Activated CD4-positive, alpha-beta T cell treated with anti-CD3 and anti-CD28 coated beads, Interleukin-2, Interleukin-6, amounts not matched to agents 100 ng/mL and 50 ng/mL, durations not matched to agents 16 hours and 8 hours (primary cell): Measurements from ENCODE around the gene SLC51B.
A peak's percentile ranks its signal among the peaks of the same experiment; 100 is the strongest.
"Not testable (repeated sequence)": the region's sequence is repeated elsewhere in the genome, so short reads cannot be mapped to it uniquely, and the experiment has no call there.

ENCODE experiments used
- DNase-seq: peaks from one replicate; pipeline ENCODE4 v3.0.0-alpha.2; 2020

Gene SLC51B

GRCh38 chr15:65042776-65043327 is 2.3 kb upstream of the SLC51B start:
- DNase-seq: no peak

- DNase-seq: not testable (repeated sequence)
Observed at GRCh38 chr15:65044218-65044617, 969 bp upstream of the SLC51B start.

- DNase-seq: no peak
Observed at GRCh38 chr15:65048241-65048640, 3.1 kb downstream of the SLC51B start.

GRCh38 chr15:65049418-65049840 is 4.2 kb downstream of the SLC51B start:
- DNase-seq: peak; percentile 89

GRCh38 chr15:65050270-65050669 is 5.1 kb downstream of the SLC51B start:
- no peak for DNase-seq

- DNase-seq: no peak
Observed at GRCh38 chr15:65051266-65051665, 6.1 kb downstream of the SLC51B start.

GRCh38 chr15:65052956-65053355 is 7.8 kb downstream of the SLC51B start:
- no peak for DNase-seq

GRCh38 chr15:65054333-65055200 is 9.4 kb downstream of the SLC51B start:
- peak; percentile 70 for DNase-seq

GRCh38 chr15:65055201-65055870 is 10.1 kb downstream of the SLC51B start:
- DNase-seq: no peak

GRCh38 chr15:65056106-65056505 is 10.9 kb downstream of the SLC51B start:
- DNase-seq: no peak

GRCh38 chr15:65056868-65057548 is 11.8 kb downstream of the SLC51B start:
- no peak for DNase-seq

GRCh38 chr15:65057549-65057940 is 12.4 kb downstream of the SLC51B start:
- no peak for DNase-seq

GRCh38 chr15:65058394-65059368 is 13.5 kb downstream of the SLC51B start:
- no peak for DNase-seq

GRCh38 chr15:65059369-65059750 is 14.2 kb downstream of the SLC51B start:
- no peak for DNase-seq

- no peak for DNase-seq
Observed at GRCh38 chr15:65059931-65060596, 14.9 kb downstream of the SLC51B start.

- DNase-seq: no peak
Observed at GRCh38 chr15:65060641-65061397, 15.6 kb downstream of the SLC51B start.

GRCh38 chr15:65062061-65062460 is 16.9 kb downstream of the SLC51B start:
- no peak for DNase-seq

GRCh38 chr15:65062726-65063125 is 17.5 kb downstream of the SLC51B start:
- no peak for DNase-seq

- DNase-seq: no peak
Observed at GRCh38 chr15:65066001-65066634, 20.9 kb downstream of the SLC51B start.

GRCh38 chr15:65066635-65067316 is 21.6 kb downstream of the SLC51B start:
- no peak for DNase-seq
